AG09309 (cell line): Measurements from ENCODE around the gene SMARCC1.
A peak's percentile ranks its signal among the peaks of the same experiment; 100 is the strongest.

Source experiments
- DNase-seq: peaks from one replicate; pipeline ENCODE4 v3.0.0-alpha.2; 2010; ENCODE audit warnings: low read depth
- H3K4me3 ChIP-seq: 2 replicates; pipeline ENCODE4 v1.5.1; 2011; ENCODE audit warnings: mild to moderate bottlenecking, low read depth, low read length, moderate library complexity; ENCODE audit not compliant: control insufficient read depth
- TF ChIP-seq, protein P1 (sequence below): IDR thresholded peaks from 2 replicates; pipeline ENCODE4 v1.5.1; 2011; ENCODE audit warnings: mild to moderate bottlenecking, low read depth, low read length, inconsistent platforms; ENCODE audit not compliant: insufficient read depth, control insufficient read depth; ENCODE audit errors: missing control alignments

The SMARCC1 gene

DNA sequence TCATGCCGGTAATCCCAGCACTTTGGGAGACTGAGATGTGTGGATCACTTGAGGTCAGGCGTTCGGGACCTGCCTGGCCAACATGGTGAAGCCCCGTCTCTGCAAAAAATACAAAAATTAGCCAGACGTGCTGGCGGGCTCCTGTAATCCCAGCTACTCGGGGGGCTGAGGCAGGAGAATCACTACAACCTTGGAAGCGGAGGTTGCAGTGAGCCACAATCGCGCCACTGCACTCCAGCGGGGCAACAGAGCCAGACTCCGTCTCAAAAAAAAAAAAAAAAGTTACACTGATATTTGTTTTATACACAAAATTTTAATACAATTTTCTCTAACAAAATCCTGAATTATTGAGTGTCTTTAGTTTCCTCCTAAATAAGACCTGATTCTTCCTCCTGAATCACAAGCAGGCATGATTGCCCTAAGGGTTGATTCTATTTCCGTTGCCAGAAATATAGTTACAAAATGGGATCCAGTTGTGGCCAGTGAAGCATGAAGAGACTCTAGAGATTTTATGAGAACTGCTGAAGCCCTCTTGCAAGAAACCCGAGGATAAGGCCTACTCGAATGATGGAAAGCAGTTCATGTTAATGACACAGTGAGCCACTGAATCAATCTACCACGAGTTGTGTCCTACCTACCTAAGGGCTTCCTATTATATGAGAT, 9.6 kb upstream of the SMARCC1 start:
- no peak overlapping the region for H3K4me3 ChIP-seq
- TF ChIP-seq, protein P1, sequence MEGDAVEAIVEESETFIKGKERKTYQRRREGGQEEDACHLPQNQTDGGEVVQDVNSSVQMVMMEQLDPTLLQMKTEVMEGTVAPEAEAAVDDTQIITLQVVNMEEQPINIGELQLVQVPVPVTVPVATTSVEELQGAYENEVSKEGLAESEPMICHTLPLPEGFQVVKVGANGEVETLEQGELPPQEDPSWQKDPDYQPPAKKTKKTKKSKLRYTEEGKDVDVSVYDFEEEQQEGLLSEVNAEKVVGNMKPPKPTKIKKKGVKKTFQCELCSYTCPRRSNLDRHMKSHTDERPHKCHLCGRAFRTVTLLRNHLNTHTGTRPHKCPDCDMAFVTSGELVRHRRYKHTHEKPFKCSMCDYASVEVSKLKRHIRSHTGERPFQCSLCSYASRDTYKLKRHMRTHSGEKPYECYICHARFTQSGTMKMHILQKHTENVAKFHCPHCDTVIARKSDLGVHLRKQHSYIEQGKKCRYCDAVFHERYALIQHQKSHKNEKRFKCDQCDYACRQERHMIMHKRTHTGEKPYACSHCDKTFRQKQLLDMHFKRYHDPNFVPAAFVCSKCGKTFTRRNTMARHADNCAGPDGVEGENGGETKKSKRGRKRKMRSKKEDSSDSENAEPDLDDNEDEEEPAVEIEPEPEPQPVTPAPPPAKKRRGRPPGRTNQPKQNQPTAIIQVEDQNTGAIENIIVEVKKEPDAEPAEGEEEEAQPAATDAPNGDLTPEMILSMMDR, result no peak
- DNase-seq, result no peak

DNA sequence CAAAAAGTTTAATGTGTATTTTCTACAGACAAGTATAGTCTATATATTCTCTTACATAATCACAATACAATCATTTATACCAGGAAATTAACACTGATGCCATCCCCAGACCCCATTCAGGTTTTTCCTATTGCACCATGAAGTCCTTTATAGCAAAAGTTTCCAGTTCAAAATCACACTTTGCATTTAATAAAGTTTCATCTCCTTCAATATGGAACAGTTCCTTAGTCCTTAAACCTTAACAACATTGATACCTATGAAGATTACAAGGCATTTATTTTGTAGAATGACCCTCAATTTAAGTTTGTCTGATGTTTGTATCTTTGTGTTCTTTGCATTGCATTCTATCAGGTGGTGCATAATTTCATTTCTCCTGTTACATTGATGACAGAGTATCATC, 2.0 kb upstream of the SMARCC1 start:
- H3K4me3 ChIP-seq, result no peak overlapping the region
- TF ChIP-seq, protein P1, result no peak
- no peak for DNase-seq

DNA sequence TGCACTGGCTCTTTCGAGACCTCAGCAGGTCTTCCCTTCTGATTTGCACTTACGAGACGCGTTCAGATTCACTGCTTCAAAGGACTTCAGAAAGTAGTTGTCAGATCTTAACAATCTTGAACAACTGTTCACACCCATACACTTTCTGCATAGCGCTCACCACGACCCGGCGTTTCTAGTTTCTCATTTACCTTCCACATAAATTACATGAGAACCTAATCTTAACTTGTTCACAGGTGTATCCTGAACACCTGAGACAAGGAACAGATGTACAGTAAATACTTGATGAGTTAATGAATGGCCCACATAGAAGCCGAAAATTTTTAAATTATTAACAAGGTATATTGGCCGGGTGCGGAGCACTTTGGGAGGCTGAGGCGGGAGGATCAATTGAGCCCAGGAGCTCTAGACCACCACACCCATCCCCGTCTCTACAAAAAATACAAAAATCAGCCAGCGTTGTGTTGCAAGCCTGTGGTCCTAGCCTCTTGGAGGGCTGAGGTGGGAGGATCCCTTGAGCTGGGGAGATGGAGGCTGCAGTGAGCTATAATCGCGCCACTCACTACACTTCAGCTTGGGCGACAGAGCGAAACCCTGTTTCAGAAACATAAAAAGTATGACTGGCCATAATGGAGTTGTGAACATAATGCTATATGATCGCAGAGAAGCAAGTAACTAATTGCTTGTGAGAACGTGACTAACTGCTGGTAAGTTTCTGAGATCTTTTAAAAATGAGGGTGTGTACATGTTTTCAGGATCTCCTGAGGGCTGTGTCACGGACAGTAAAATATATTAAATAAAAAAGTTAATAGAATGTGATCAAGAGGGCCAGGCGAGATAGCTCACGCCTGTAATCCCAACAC, 984 bp upstream of the SMARCC1 start:
- TF ChIP-seq, protein P1, result no peak
- H3K4me3 ChIP-seq, result peak overlapping the region; percentile 84
- no peak for DNase-seq

DNA sequence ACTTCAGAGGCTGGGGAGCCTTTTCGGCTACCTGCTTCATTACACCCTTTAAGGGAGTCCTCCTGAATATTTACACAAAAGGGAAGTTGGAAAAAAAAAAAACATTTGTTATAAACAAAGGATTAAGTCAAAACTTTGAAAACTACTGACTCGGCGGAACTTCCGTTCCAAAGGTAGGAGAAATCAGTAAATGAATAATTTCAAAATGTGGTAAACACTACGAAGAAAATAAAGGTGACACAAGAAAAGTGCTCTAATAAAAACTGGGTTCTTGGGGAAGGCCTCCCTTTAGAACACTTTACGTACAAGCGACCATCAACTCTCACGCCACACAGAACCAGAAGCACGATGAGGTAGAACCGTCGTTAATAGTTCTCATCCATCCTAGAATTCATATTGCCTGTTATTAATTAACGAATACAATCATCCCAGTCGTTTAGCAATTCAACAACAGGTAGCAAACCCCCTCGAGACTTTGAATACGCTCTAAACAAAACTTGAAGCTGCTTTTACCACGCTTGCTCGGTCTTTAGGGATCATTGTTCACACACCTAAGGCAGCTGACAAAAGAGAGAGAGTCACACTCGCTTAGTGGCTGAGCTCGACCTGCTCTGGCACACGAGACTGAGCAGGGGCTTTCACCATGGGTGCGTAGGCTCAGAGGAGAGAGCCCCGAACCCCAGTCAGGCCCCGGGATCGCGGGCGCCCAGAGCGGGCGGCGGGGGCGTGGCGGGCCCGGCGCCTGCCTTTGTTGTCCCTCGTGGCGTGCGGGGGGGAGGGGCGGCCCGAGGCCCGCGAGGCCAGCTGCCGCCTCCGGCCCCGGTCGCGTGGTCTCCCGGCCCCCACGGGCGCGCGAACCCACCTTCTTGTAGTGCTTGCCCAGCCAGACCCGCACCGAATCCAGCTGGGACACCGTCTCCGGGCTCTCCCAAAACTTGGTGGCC, 680 bp downstream of the SMARCC1 start:
- TF ChIP-seq, protein P1, result no peak
- peak overlapping the region; percentile 84 for H3K4me3 ChIP-seq
- DNase-seq, result no peak

DNA sequence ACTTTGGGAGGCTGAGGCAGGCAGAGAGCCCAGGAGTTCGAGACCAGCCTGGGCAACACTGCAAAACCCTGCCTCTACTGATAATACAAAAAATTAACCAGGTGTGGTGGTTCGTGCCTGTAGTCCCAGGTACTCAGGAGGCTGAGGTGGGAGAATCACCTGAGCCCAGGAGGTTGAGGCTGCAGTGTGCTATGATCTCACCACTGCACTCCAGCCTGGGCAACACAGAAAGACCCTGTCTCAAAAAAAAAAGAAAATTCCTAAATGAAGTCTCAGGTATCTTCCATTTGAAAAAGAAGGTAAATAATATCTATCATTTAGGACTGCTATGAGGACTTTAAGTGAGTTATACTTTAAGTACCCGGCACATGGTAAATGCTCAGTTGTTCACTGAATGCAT, 2.9 kb downstream of the SMARCC1 start:
- no peak overlapping the region for H3K4me3 ChIP-seq

More for the DNA sequence above, 2.9 kb downstream of the SMARCC1 start:
- DNase-seq, result no peak
- TF ChIP-seq, protein P1, result no peak
